Activated effector memory CD4-positive, alpha-beta T cell treated with anti-CD3 and anti-CD28 coated beads, Interleukin-2, amount 50 U/mL, for 16 hours (primary cell): ENCODE measurements around the gene PHLDB3.
"Not testable (repeated sequence)": the region's sequence is repeated elsewhere in the genome, so short reads cannot be mapped to it uniquely, and the experiment has no call there.

Experiments
- DNase-seq: peaks from one replicate; pipeline ENCODE4 v3.0.0-alpha.2; 2020

PHLDB3 gene

GRCh38 chr19:43526884-43527859 is 22.6 kb upstream of the PHLDB3 start, which contains the start of gene ETHE1:
Gene ETHE1 (minus strand): TSS chr19:43527201. CDS start chr19:43527177, 24 bp downstream.
- DNase-seq: peak; percentile 92

GRCh38 chr19:43525836-43526771 is 21.6 kb upstream of the PHLDB3 start:
- peak; percentile 74 for DNase-seq

- DNase-seq: peak; percentile 79
Measured at GRCh38 chr19:43524922-43525835, 20.6 kb upstream of the PHLDB3 start.

GRCh38 chr19:43523696-43524095 is 19.1 kb upstream of the PHLDB3 start:
- not testable (repeated sequence) for DNase-seq

- DNase-seq: no peak
Measured at GRCh38 chr19:43522929-43523328, 18.4 kb upstream of the PHLDB3 start.

GRCh38 chr19:43519436-43520088 is 15.0 kb upstream of the PHLDB3 start:
- peak; percentile 93 for DNase-seq

- DNase-seq: no peak
Measured at GRCh38 chr19:43518051-43518450, 13.5 kb upstream of the PHLDB3 start.

GRCh38 chr19:43512399-43512798 is 7.9 kb upstream of the PHLDB3 start:
- DNase-seq: not testable (repeated sequence)

- DNase-seq: no peak
Measured at GRCh38 chr19:43511324-43511723, 6.8 kb upstream of the PHLDB3 start.

GRCh38 chr19:43510713-43511112 is 6.2 kb upstream of the PHLDB3 start:
- no peak for DNase-seq

- DNase-seq: no peak
Measured at GRCh38 chr19:43507880-43508279, 3.3 kb upstream of the PHLDB3 start.

- DNase-seq: no peak
Measured at GRCh38 chr19:43506629-43507028, 2.1 kb upstream of the PHLDB3 start.

- DNase-seq: no peak
Measured at GRCh38 chr19:43505941-43506340, 1.4 kb upstream of the PHLDB3 start.

GRCh38 chr19:43505186-43505456 is 575 bp upstream of the PHLDB3 start:
- DNase-seq: no peak

GRCh38 chr19:43503501-43504425 is 783 bp downstream of the PHLDB3 start:
- DNase-seq: peak; percentile 99

GRCh38 chr19:43502419-43502976 is 2.0 kb downstream of the PHLDB3 start:
- no peak for DNase-seq

GRCh38 chr19:43501661-43502418 is 2.7 kb downstream of the PHLDB3 start:
- no peak for DNase-seq

- DNase-seq: no peak
Measured at GRCh38 chr19:43499042-43499441, 5.5 kb downstream of the PHLDB3 start.

- DNase-seq: no peak
Measured at GRCh38 chr19:43498233-43498842, 6.2 kb downstream of the PHLDB3 start.
